SH-SY5Y (cell line): ENCODE results near the gene CHST13.

ENCODE experiments used
- GATA2 ChIP-seq: IDR thresholded peaks from 2 replicates; pipeline ENCODE4 v1.6.1; 2011; ENCODE audit warnings: mild to moderate bottlenecking, low read depth, low read length
- GATA3 ChIP-seq: IDR thresholded peaks from 2 replicates; pipeline ENCODE4 v1.6.1; 2011; ENCODE audit warnings: low read depth, mild to moderate bottlenecking, low read length, moderate library complexity

Gene CHST13

GRCh38 chr3:126530171-126531050 lies 6.5 kb downstream of the CHST13 start:
- TF ChIP-seq GATA3, result no peak

GRCh38 chr3:126531051-126531330 lies 7.0 kb downstream of the CHST13 start:
- TF ChIP-seq GATA3 (no peak), GATA2 (no peak)

GRCh38 chr3:126533506-126533905 lies 9.6 kb downstream of the CHST13 start:
- TF ChIP-seq GATA3 (no peak), GATA2 (no peak)

GRCh38 chr3:126535636-126536035 lies 11.7 kb downstream of the CHST13 start:
- TF ChIP-seq GATA2 (no peak), GATA3 (no peak)

- no peak for TF ChIP-seq GATA2
- TF ChIP-seq GATA3, result no peak
Measured at GRCh38 chr3:126536126-126536525, 12.2 kb downstream of the CHST13 start.

- TF ChIP-seq GATA3 (no peak), GATA2 (no peak)
Measured at GRCh38 chr3:126537116-126537729, 13.3 kb downstream of the CHST13 start.

- TF ChIP-seq GATA2 (no peak), GATA3 (no peak)
Measured at GRCh38 chr3:126537730-126538281, 13.9 kb downstream of the CHST13 start.

- no peak for TF ChIP-seq GATA3
- no peak for TF ChIP-seq GATA2
Measured at GRCh38 chr3:126538316-126538715, 14.4 kb downstream of the CHST13 start.

- TF ChIP-seq GATA3, result no peak
- TF ChIP-seq GATA2, result no peak
Measured at GRCh38 chr3:126538966-126539365, 15.0 kb downstream of the CHST13 start.

- TF ChIP-seq GATA2, result no peak
- TF ChIP-seq GATA3, result no peak
Measured at GRCh38 chr3:126539558-126540250, 15.7 kb downstream of the CHST13 start.

- TF ChIP-seq GATA3, result no peak
- TF ChIP-seq GATA2, result no peak
Measured at GRCh38 chr3:126540342-126540849, 16.4 kb downstream of the CHST13 start.

GRCh38 chr3:126540951-126541627 lies 17.1 kb downstream of the CHST13 start:
- no peak for TF ChIP-seq GATA2
- no peak for TF ChIP-seq GATA3

- TF ChIP-seq GATA3 (no peak), GATA2 (no peak)
Measured at GRCh38 chr3:126541628-126542339, 17.8 kb downstream of the CHST13 start.
